Fibroblast of skin of left quadriceps (primary cell): Measurements from ENCODE around the gene TPSB2.

Experiments used
- DNase-seq, 2 experiments: peaks; one replicate each; pipeline ENCODE4 v3.0.0-alpha.2; 2013; ENCODE audit warnings: low read depth in 2 of 2

TPSB2 gene

DNA sequence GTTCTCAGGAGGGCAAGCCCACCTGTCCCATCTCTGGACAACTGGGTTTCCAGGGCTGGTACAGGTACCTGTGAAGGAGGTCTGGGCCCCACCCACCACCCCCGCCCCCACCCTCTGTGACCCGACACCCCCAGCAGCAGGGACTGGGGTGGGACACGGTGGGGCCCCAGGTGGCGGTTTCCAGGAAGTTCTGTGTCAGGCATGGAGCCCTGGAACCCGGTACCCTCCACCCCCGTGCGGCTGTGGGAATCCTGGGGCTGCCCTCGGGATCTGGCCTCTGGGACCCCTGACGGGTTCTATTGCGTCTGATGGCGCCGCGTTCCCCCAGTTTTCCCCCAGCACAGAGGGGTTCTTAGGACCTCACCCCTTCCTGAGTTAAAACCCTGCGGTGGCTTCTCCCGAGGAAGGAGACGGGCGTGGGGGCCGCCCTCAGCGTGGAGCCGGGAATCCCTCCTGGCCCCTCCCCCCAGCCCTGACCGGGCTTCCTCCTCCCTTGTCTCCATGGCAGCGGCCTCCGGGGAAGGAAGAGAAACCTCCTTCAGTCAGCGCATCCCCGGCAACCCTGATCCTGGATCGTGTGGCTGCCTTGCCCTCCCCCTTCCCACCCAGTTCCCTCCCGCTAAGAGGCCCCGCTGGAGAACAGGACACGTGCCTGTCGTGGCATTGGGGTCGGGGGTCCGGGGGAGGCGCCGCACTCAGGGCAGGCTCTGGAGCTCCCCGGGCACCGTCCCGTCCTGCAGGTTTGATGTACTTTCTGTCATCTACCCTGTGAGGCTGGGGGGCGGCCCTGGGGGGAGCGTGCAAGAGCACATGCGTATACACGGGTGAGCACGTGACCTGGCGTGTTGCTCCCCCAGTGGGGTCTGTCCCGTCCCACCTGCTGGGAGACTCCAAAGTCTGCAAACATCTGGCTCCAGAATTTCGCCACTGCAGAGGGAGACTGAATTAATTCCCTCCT is 46.8 kb downstream of the TPSB2 start:
- peak in 1 of 2 experiments; percentile 10 for DNase-seq

- DNase-seq: peak; percentile 32 to 37
These were observed 47.7 kb downstream of the TPSB2 start for GRCh38 chr16:1182316-1182671.

DNA sequence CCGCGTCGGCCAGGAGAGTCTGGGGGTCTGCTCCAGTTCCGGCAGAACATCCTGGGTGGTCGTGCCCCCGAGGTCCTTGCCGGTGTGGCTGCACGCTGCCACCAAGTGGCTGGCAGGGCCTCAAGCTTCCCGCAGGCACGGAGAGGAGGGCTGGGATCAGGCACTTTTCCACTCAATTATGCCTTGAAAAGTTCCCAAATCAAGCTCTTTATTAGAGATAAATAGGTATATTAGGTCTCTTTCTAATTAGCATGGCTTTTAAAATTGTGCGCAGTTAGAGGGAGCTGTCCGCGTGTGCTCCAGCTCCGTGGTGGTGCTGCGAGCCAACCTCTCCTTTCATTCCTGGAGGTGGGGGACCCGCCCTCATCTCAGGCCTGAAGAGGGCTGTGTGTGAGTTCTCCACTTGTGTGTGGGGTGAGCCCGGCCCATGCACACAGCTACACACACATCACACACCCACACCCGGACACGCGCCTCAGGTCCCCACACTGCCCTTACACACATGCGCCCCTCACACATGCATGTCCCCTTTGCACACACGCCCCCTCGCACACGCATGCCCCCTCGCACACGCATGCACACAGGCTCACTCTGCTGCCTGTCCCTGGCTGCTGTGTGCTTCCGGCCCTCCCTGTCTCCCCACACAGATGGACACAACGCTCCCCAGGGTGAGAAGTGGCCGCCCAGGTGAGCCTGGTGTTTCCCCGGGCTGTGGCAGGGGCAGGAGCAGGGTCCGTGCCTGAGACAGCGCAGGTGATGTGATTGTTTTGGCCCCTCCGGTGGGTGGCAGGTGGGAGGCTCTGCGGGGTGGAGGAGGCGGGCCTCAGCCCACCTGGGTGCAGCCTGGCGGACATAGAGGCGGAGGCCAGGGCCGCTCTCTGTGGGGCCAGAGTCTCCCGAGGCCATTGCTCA is 48.3 kb downstream of the TPSB2 start:
- no peak for DNase-seq

DNA sequence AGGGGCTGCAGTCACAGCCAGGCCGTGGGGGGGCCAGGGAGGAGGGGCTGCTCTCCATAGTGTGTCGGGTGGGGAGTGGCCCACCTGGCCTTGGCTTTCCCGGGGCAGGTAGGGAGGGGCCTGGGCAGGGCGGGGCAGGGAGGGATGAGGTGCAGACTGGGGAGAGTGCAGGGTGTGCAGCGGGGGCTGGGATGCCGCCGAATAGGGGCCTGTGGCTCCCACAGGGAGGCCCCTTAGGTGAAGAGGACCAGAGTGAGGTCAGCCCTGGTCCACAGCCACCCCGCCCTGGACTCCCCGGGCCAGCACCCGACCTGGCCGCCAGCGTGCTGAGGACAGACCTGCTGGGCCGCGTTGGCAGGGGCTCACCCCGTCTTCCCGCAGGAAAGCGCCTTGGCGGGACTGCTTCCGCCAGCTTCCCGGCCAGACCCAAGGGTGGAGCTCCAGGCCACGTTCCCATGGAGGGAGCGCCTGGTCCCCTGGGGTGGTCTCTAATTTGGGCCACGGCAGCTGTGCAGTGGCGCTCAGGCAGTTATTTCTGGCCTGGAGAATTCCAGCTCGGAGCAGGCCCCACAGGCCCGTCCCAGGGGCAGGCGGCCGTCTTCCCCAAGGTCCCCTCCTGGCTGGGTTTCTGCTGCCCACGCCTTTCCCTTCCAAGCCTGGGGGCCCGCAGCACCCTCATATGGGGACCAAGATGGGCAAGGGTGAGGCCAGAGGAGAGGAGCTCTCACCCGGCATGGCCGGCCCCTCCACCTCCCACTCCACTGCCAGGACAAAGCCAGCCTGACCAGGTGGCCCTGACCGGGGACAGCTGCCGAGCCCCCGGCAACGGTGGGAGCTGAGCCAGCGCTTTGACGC is 49.2 kb downstream of the TPSB2 start:
- no peak for DNase-seq
